Stomach (tissue), 4 donors: ENCODE measurements around the gene SLC25A45.

Source experiments
- EP300 ChIP-seq: sonication (generic); formaldehyde crosslinking; IDR thresholded peaks from one replicate; pipeline ENCODE4 v1.6.1; 2017; ENCODE audit warnings: antibody characterized with exemption
- POLR2A ChIP-seq, 4 donors: fragments of 450-650 bp; IDR thresholded peaks; one replicate each; pipeline ENCODE4 v1.6.1; 2016; ENCODE audit warnings: antibody characterized with exemption in 4 of 4, control low read depth in 2 of 4, mild to moderate bottlenecking in 1 of 4, moderate library complexity in 1 of 4
- POLR2AphosphoS5 ChIP-seq, 3 donors: sonication (generic); formaldehyde crosslinking; IDR thresholded peaks; one replicate each; pipeline ENCODE4 v1.6.1; 2016; ENCODE audit warnings: antibody characterized with exemption in 3 of 3
- TF ChIP-seq, protein P1 (sequence below), 7 experiments: fragments of 450-650 bp in 4 of 7; fragments of 200-600 bp in 3 of 7; sonication (generic) in 3 of 7; IDR thresholded peaks; one replicate each; pipeline ENCODE4 v1.5.1; 2016 to 2019; ENCODE audit warnings: antibody characterized with exemption in 7 of 7, control low read depth in 2 of 7, mild to moderate bottlenecking in 1 of 7

DNA sequence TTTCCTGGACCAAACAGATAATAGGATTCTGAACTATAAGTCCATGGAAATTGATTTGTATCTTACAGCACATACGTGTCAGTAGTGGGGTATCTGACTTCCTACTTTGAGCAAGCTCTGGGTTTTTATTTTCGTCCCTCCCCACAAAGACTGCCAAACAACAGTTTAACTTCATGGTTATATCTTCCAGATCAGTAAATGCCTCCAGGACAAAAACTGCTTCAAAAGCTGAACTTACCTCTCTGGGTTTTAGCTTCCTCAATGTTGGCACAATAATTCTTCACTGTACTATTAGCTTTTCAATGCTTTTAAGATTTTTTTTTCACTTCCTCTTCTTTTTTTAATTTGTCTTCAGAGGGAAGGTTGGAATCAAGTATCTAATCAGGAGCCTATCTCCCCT, 53.0 kb downstream of the SLC25A45 start:
- TF ChIP-seq POLR2AphosphoS5 (IDR thresholded peaks at IDR 0.05), result no peak
- TF ChIP-seq EP300, result no peak
- no peak for TF ChIP-seq POLR2A (IDR thresholded peaks at IDR 0.05)
- TF ChIP-seq, protein P1, sequence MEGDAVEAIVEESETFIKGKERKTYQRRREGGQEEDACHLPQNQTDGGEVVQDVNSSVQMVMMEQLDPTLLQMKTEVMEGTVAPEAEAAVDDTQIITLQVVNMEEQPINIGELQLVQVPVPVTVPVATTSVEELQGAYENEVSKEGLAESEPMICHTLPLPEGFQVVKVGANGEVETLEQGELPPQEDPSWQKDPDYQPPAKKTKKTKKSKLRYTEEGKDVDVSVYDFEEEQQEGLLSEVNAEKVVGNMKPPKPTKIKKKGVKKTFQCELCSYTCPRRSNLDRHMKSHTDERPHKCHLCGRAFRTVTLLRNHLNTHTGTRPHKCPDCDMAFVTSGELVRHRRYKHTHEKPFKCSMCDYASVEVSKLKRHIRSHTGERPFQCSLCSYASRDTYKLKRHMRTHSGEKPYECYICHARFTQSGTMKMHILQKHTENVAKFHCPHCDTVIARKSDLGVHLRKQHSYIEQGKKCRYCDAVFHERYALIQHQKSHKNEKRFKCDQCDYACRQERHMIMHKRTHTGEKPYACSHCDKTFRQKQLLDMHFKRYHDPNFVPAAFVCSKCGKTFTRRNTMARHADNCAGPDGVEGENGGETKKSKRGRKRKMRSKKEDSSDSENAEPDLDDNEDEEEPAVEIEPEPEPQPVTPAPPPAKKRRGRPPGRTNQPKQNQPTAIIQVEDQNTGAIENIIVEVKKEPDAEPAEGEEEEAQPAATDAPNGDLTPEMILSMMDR (IDR thresholded peaks at IDR 0.05), result no peak
